ENCODE results near the gene TAB2.
A peak's percentile ranks its signal among the peaks of the same experiment; 100 is the strongest.

The TAB2 gene

GRCh38 chr6:149330133-149330532 is 12.6 kb downstream of the TAB2 start:
- no peak for ATAC-seq
- TF ChIP-seq SNAI2 (CRISPR knock-in tag; IDR thresholded peaks at IDR 0.05) (no peak), ZNF8 (CRISPR knock-in tag; IDR thresholded peaks at IDR 0.05) (peak; percentile 78; the same call in 1 of the 2 replicates)

- TF ChIP-seq OSR1 (CRISPR knock-in tag; IDR thresholded peaks at IDR 0.05) (no peak), ESRRG (CRISPR knock-in tag; IDR thresholded peaks at IDR 0.05) (no peak), RARB (CRISPR knock-in tag; IDR thresholded peaks at IDR 0.05) (no peak), CREB5 (CRISPR knock-in tag; IDR thresholded peaks at IDR 0.05; ENCODE audit: low read depth) (no peak), TSHZ2 (CRISPR knock-in tag; IDR thresholded peaks at IDR 0.05) (no peak), ZFP3 (CRISPR knock-in tag; IDR thresholded peaks at IDR 0.05) (no peak), GLIS3 (CRISPR knock-in tag; IDR thresholded peaks at IDR 0.05) (no peak), ZNF8 (CRISPR knock-in tag; IDR thresholded peaks at IDR 0.05) (no peak), ZC3H10 (CRISPR knock-in tag; IDR thresholded peaks at IDR 0.05) (no peak), ZNF565 (CRISPR knock-in tag; conservative IDR thresholded peaks at IDR 0.05; ENCODE audit: low read depth) (no peak)
- TF ChIP-seq, protein P1, sequence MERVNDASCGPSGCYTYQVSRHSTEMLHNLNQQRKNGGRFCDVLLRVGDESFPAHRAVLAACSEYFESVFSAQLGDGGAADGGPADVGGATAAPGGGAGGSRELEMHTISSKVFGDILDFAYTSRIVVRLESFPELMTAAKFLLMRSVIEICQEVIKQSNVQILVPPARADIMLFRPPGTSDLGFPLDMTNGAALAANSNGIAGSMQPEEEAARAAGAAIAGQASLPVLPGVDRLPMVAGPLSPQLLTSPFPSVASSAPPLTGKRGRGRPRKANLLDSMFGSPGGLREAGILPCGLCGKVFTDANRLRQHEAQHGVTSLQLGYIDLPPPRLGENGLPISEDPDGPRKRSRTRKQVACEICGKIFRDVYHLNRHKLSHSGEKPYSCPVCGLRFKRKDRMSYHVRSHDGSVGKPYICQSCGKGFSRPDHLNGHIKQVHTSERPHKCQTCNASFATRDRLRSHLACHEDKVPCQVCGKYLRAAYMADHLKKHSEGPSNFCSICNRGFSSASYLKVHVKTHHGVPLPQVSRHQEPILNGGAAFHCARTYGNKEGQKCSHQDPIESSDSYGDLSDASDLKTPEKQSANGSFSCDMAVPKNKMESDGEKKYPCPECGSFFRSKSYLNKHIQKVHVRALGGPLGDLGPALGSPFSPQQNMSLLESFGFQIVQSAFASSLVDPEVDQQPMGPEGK (CRISPR knock-in tag; IDR thresholded peaks at IDR 0.05; ENCODE audit: borderline replicate concordance), result no peak
- ATAC-seq, result no peak
Observed at GRCh38 chr6:149331043-149331807, 13.7 kb downstream of the TAB2 start.

- ATAC-seq, result no peak
- TF ChIP-seq ZNF8 (CRISPR knock-in tag; IDR thresholded peaks at IDR 0.05) (no peak), ZNF70 (CRISPR knock-in tag; IDR thresholded peaks at IDR 0.05) (no peak), TOX (CRISPR knock-in tag; IDR thresholded peaks at IDR 0.05; ENCODE audit: borderline replicate concordance) (no peak), TCF4 (CRISPR knock-in tag; IDR thresholded peaks at IDR 0.05; ENCODE audit: borderline replicate concordance) (no peak), TSHZ2 (CRISPR knock-in tag; IDR thresholded peaks at IDR 0.05) (no peak), ZNF565 (CRISPR knock-in tag; conservative IDR thresholded peaks at IDR 0.05; ENCODE audit: low read depth) (no peak), BACH2 (CRISPR knock-in tag; IDR thresholded peaks at IDR 0.05; ENCODE audit: borderline replicate concordance) (no peak), ZFP30 (CRISPR knock-in tag; IDR thresholded peaks at IDR 0.05) (no peak), ZFP3 (CRISPR knock-in tag; IDR thresholded peaks at IDR 0.05) (no peak), SNAI2 (CRISPR knock-in tag; IDR thresholded peaks at IDR 0.05) (no peak), POU6F1 (CRISPR knock-in tag; IDR thresholded peaks at IDR 0.05; ENCODE audit: borderline replicate concordance, low read depth) (no peak), ZC3H10 (CRISPR knock-in tag; IDR thresholded peaks at IDR 0.05) (no peak), PPARA (CRISPR knock-in tag; IDR thresholded peaks at IDR 0.05; ENCODE audit: borderline replicate concordance) (no peak), ESRRG (CRISPR knock-in tag; IDR thresholded peaks at IDR 0.05) (no peak), GLIS3 (CRISPR knock-in tag; IDR thresholded peaks at IDR 0.05) (no peak)
Observed at GRCh38 chr6:149331871-149332270, 14.4 kb downstream of the TAB2 start.

All from SK-N-SH treated with all-trans-retinoic acid at 6 μM for 48 hours (cell line).